NOMO-1 treated with DMSO at 0.1 percent for 48 hours (cell line): ENCODE data around the gene BRI3BP.
"Not testable (repeated sequence)": the region's sequence is repeated elsewhere in the genome, so short reads cannot be mapped to it uniquely, and the experiment has no call there.

Experiments used
- DNase-seq: peaks from one replicate; lab custom pipeline; 2025; ENCODE audit not compliant: unreplicated experiment; lab: John Stamatoyannopoulos, UW

Gene BRI3BP

GRCh38 chr12:124971603-124972002 is 21.8 kb upstream of the BRI3BP start:
- DNase-seq = no peak

DNA sequence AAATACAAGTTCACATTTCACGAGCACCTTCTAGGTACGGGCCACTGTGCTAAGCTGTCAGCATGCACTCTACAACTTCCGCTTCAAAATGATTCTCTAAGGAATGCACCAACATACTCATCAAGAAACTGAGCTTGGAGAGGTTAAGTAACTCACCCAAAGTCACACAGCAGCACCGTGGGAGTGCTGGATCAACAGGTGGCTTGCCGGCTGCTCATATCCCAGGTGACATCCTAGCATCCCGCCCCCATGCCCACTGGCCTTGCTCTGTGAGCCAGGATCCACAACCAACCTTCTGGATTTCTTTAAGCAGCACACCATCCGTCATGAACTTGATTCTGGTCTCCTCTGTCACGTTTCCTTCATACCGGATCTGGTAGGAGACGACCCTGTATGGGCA is 21.2 kb upstream of the BRI3BP start:
- no peak for DNase-seq

DNA sequence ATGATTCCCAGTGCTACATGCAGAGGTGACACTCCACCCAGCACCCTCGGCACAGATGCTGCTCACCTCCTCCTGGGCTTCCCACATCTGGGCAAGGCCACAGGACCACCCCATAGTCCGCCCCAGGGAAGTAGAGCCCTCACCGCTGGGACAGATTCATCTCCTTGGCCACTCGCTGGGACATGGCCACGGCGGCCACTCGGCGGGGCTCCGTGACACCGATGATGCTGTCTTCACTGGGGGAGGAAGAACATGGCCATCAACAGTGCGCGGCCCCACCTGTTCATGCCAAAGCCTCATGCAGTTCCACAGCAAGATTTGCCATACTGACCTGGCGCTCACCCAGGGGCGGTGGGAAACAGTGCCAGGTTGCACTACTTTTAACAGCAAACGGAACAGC is 18.2 kb upstream of the BRI3BP start:
- no peak for DNase-seq

DNA sequence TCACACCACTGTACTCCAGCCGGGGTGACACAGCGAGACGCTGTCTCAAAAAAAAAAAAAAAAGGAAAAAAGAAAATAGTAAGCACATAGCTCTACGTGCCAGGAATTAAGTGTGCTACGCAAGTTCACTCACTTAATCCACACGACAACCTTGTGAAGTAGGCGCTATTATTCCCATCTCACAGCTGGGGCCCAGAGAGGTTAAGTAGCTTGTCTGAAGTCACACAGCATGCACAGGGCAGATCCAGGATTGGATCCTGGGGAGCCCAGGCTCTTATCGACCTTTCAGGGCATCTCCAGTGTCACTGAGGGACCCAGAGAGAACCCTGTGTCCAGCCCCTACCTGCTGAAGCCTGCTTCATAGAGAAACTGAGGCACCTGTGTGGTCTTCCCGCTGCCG is 16.4 kb upstream of the BRI3BP start:
- DNase-seq = no peak

- DNase-seq = no peak
Observed at GRCh38 chr12:124979568-124979967, 13.9 kb upstream of the BRI3BP start.

DNA sequence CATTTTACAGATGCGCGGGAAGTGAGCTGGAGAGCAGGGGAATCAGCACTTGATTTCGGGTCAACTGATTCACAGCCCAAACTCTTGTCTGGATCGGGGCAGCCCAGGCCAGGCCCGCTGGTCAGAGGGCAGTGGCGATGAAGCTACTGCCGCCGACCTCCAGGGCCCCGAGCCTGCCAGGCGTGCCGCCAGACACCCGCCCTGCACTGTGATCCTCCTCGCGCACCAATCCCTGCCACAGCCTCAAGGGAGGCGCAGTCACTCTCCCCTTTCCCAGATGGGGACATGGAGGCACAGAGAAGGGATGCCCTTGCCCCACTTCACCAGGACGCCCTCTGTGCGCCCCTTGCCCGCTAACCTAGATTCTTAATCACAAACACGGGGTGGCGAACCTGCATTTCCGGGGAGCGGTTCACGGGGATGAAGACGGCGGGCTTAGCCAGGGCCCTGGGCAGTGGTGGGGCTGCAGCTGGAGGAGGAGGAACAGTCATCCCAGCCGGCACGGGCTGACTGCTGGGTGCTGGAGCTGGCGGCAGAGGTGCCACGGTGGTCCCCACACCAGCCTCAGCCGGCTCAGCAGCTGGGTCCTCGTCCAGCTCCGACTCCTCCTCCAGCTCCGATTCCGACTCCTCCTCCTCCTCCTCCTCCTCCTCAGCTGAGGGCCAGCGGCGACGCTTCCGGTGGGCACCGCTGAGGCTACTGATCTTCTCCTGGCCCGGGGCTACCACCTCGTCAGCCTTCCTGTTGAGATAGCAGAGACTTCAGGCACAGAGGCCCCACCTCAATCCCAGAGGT is 13.2 kb upstream of the BRI3BP start:
- DNase-seq = no peak

GRCh38 chr12:124986876-124987275 is 6.6 kb upstream of the BRI3BP start:
- DNase-seq = not testable (repeated sequence)

DNA sequence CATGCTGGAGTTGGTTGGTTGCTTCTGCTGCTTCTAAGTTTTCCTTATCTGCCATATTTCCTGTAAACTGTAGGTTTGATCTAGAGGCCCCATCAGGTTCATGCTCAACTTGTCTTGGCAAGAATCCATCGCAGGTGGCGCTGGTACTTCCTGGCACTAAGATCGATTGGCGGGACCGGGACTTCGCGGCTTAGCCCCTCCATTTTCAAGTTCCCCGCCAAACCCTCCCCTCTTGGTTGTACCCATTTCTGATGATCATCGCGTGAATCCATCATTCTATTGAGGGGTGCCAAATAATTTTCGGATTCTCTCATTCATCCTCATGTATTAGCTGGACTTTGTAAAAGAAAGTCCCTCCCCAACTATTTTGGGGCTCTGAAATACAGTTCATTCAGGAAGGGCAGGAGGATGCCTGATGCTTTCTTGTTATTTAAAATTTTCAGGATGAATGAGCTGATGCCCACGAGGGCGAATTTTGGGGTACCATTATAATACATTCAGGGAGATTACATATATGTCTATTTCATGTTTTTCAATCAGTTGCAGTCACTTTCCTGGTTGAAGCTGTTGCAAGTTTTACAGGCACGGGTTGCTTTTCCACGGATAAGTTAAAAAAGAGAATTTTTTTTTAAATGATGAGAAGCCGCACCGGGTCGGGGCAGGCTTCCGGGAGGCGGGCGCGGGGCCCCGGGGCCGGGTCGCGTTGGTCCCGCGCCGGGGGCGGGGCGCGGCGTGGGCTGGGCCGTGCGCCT is 395 bp upstream of the BRI3BP start:
- peak; percentile 81 for DNase-seq

- DNase-seq = peak; percentile 81
Observed at GRCh38 chr12:124994437-124994975, 1.1 kb downstream of the BRI3BP start.

DNA sequence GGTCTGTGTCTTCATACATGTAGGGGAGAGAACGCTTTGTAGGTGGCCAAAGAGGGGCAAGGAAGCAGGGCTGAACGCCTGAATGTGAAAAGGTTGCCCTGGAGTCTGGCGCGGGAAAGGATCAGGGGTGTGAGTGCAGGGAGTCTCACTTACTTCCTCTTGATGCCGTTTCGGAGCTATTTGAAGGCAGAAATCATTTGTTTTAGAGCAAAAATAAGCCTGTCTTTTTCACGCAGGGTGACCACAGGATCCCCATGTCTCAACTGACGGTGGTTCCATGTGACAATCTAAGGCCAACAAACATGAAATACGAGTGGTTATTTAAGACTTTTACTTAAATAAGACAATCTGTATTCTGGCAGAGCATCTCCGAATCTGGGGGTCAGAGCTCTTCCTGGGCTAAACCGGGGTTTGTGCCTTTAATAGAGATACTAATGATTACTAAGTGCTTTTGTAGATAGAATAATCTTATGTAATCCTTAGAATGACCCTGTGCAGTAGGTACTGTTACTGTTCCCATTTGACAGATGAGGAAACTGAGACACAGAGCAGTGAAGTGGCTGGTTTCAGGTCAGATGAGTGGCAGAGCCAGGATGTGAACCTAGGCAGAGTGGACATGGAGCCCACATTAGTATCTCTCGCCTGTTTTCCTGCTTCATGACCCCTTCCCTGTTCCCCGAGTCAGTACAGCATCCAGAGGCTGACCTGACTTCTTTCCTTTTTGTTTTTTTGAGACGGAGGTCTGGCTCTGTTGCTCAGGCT is 1.9 kb downstream of the BRI3BP start:
- DNase-seq = peak; percentile 62

DNA sequence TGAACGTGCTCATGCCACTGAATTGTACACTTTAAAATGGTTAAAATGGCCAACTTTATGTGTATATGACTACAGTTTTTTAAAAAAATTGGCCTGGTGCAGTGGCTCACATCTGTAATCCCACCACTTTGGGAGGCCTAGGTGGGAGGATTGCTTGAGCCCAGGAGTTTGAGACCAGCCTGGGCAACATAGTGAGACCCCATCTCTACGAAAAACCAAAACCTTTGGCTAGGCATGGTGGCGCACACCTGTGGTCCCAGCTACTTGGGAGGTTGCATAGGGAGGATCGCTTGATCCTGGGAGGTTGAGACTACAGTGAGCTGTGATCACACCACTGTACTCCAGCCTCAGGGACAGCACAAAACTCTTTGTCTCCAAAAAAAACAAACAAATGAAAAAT is 5.3 kb downstream of the BRI3BP start:
- DNase-seq = no peak

- no peak for DNase-seq
Observed at GRCh38 chr12:125001636-125002035, 8.2 kb downstream of the BRI3BP start.

DNA sequence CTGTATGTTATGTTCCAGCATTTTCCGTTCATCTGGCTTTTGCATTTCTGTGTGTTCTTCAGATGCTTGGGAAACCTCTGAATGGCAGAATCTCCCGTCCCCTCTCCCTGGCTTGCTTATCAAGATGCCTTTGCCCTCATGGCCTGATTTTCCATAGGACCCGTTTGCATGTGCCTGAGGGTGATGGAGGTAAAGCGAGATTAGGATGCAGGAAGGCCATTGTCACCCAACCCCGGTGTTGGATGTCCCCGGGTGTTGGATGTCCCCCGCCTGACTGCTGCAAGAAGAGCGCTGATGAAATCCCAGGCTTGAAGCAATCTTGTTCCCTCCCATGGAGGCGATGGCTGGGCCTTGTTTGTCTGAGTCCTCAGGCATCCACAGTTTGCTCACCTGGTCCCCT is 9.6 kb downstream of the BRI3BP start:
- DNase-seq = no peak

DNA sequence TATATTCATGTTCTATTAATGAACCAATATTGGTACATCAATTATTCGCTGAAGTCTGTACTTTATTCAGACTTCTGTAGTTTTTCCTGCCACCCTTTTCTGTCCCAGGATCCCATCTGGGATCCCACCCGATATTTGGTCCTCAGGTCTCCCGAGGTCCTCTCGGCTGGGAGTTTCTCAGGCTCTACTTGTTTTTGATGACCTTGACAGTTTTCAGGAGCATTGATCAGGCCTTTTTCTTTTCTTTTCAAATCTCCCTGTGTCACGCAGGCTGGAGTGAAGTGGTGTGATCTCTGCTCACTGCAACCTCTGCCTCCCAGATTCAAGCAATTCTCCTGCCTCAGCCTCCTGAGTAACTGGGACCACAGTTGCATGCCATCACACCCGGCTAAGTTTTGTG is 11.2 kb downstream of the BRI3BP start:
- DNase-seq = no peak

DNA sequence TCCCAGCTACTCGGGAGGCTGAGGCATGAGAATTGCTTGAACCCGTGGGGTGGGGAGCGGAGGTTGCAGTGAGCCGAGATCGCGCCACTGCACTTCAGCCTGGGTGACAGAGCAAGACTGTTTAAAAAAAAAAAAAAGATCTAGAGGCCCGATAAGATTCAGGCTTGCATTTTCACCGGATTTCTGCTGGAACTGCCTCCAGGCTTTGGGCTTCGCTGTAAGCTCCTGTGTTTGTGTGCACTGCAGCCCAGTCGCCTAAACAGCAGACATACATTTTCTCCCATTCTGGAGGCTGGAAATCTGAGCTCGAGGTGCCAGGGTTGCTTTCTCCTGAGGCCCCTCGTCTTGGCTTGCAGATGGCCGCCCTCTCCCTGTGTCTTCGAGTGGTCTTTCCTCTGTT is 12.2 kb downstream of the BRI3BP start:
- no peak for DNase-seq

DNA sequence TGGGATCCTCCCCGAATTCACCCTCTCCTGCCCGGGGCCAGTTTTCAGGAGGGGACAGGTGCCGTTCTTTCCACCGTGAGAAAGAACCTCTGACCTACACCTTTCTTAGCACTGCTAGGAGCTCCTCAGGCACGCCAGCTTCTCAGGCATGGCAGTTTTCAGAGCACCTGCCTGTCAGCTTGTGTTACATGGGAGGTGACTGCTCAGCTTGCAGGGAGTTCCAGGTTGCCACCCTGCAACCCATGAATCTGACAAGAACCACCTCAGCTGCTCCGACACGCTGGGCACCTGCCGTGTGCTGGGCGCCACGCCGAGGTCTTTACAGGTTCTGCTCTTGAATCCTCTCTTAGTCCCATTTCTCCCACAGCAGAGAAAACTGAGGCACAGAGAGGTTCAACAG is 12.9 kb downstream of the BRI3BP start:
- DNase-seq = no peak

GRCh38 chr12:125013816-125014442 is 20.5 kb downstream of the BRI3BP start:
- no peak for DNase-seq

- DNase-seq = no peak
Observed at GRCh38 chr12:125014526-125014925, 21.1 kb downstream of the BRI3BP start.

GRCh38 chr12:125015680-125016310 is 22.4 kb downstream of the BRI3BP start:
- DNase-seq = no peak

DNA sequence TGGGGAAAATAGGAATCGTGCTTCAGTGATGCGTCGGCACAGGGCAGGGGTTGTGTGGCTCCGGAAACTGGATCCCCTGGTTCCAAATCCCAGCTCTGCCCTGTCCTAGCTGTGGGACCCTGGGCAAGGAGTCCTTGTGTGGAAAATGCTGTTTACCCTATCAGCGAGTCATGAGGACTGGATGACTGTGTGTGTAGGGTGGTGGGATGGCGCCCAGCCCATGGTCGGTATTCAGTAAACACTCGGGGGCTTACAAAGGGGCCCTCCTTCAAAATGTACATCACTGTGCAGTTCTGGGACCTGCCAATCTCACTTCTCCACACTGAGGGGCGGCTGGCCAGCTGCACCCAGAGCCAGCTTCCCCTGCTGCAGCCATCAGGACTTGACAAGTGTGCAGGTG is 24.4 kb downstream of the BRI3BP start:
- no peak for DNase-seq

DNA sequence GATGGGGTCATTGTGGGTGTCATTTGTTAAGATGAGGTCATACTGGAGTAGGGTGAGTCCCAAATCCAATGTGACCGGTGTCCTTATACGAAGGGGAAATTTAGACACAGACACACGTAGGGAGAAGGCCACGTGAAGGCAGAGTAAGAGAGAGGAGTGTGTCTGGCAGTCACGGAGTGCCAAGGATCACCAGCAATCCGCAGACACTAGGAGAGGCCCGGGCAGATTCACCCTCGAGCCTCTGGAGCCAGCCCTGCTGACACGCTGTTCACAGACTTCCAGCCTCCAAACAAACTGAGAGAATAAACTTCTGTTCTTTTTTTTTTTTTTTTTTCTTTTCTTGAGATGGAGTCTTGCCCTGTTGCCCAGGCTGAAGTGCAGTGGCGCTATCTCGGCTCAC is 24.9 kb downstream of the BRI3BP start:
- no peak for DNase-seq
